Endometrial microvascular endothelial cells (primary cell): ENCODE measurements around the gene MEI1. TPM values are rescaled to one million over a fixed set of nuclear protein-coding genes. Genes with fewer than 3 reads are reported as not detected.
"Not testable (repeated sequence)": the region's sequence is repeated elsewhere in the genome, so short reads cannot be mapped to it uniquely, and the experiment has no call there.

Experiments
- in situ Hi-C: cut with HindIII; loops from 2 replicates; pipeline ENCODE4 v1.10.0; 2017; ENCODE audit warnings: low sequenced_read_pairs, low pct_unique_long_range_greater_than_20kb; ENCODE audit errors: inconsistent ontology term
- total RNA-seq: library from RNA; depleted of rRNA; stranded (reverse); fragments of >200 nt; gene quantifications from one replicate; pipeline ENCODE4 v1.2.3, GENCODE V29; 2015; ENCODE audit errors: inconsistent ontology term

Gene MEI1
- 0.28 TPM for total RNA-seq

GRCh38 chr22:41699264-41700107, at the start of gene MEI1:
Gene MEI1 (plus strand): TSS chr22:41699503. CDS start chr22:41699539, 36 bp downstream.
- in situ Hi-C loops: no loop called here

- in situ Hi-C loops: no loop called here
These were observed 49.1 kb upstream of the MEI1 start for GRCh38 chr22:41650229-41650628.

- in situ Hi-C loops: no loop called here
These were observed 48.5 kb upstream of the MEI1 start for GRCh38 chr22:41650821-41651220.

GRCh38 chr22:41654322-41654721, 45.0 kb upstream of the MEI1 start:
- in situ Hi-C loops: no loop called here

GRCh38 chr22:41656556-41656955, 42.7 kb upstream of the MEI1 start:
- in situ Hi-C loops: no loop called here

- in situ Hi-C loops: no loop called here
These were observed 41.6 kb upstream of the MEI1 start for GRCh38 chr22:41657709-41658108.

GRCh38 chr22:41658869-41659268, 40.4 kb upstream of the MEI1 start:
- in situ Hi-C loops: no loop called here

GRCh38 chr22:41659941-41660340, 39.4 kb upstream of the MEI1 start:
- in situ Hi-C loops: no loop called here

- in situ Hi-C loops: no loop called here
These were observed 38.9 kb upstream of the MEI1 start for GRCh38 chr22:41660416-41660815.

- in situ Hi-C loops: no loop called here
These were observed 38.2 kb upstream of the MEI1 start for GRCh38 chr22:41661088-41661487.

- in situ Hi-C loops: no loop called here
These were observed 37.6 kb upstream of the MEI1 start for GRCh38 chr22:41661713-41662112.

GRCh38 chr22:41663594-41663993, 35.7 kb upstream of the MEI1 start:
- in situ Hi-C loops: not testable (repeated sequence)

- in situ Hi-C loops: no loop called here
These were observed 34.8 kb upstream of the MEI1 start for GRCh38 chr22:41664490-41664889.

- in situ Hi-C loops: no loop called here
These were observed 34.4 kb upstream of the MEI1 start for GRCh38 chr22:41664951-41665350.

GRCh38 chr22:41668971-41669911, 30.1 kb upstream of the MEI1 start:
- in situ Hi-C loops: no loop called here

GRCh38 chr22:41672096-41672495, 27.2 kb upstream of the MEI1 start:
- in situ Hi-C loops: not testable (repeated sequence)

- in situ Hi-C loops: no loop called here
These were observed 26.4 kb upstream of the MEI1 start for GRCh38 chr22:41672780-41673509.

GRCh38 chr22:41674846-41675340, 24.4 kb upstream of the MEI1 start:
- in situ Hi-C loops: no loop called here

- in situ Hi-C loops: no loop called here
These were observed 23.2 kb upstream of the MEI1 start for GRCh38 chr22:41676134-41676533.
